Measurements from ENCODE around the gene SLX1A. TPM values are rescaled to one million over a fixed set of nuclear protein-coding genes. Genes with fewer than 3 reads are reported as not detected.

The SLX1A gene
- total and polyA plus RNA-seq, 9 of the 15 experiments (the other 6 are each of a cell fraction or from before 2014, with no cell fraction given), result 2.3 to 86.5 (median 11.6) TPM

DNA sequence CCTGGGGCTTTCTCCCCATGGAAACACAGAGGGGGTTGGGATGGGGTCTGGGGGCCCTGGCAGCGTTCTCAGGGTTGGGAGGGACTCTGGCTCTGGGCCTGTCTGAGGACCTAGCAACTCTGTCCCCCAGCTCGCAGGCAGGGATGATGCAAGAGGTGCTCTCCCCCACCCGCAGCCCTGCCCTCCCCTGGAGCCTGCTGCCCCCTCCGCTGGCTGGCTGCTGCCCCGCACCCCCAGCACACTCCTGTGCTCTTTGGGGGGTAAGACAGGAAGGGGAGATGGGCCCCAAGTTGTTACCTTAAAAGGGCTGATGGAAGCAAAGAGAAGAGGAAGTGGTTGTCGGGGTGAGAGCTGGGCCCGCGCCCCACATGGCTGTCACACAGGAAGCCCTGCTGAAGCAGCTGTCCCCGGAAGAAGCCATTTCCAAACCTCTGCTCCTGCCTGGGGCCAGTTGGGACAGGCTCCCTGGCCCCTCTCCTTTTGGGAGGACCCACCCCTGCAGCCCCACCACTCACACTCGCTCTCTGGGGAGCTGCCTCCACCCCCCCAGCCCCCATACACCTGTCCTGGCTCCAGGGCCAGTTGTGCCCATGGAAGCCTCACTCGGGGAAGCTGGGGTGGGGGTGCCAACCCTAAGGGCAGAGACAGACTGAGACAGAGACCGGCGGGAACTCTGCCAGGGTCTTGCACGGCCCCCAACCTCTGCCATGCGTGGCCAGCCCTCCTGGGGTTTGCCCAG, 7.8 kb upstream of the SLX1A start (continued):
- TF ChIP-seq BRCA1 (IDR thresholded peaks at IDR 0.05) (no peak), BRCA1 (CRISPR knock-in tag; IDR thresholded peaks at IDR 0.05) (no peak), NFRKB (IDR thresholded peaks at IDR 0.05; ENCODE audit: low read depth) (peak; percentile 60; the same call in 1 of the 2 replicates), L3MBTL2 (IDR thresholded peaks at IDR 0.05) (peak; percentile 73), ZNF41 (CRISPR knock-in tag; conservative IDR thresholded peaks at IDR 0.05) (no peak), HDAC3 (IDR thresholded peaks at IDR 0.05; ENCODE audit: borderline replicate concordance, partially characterized antibody) (no peak), KHSRP (IDR thresholded peaks at IDR 0.05) (no peak), ZNF507 (tag; conservative IDR thresholded peaks at IDR 0.05) (no peak), DMBX1 (CRISPR knock-in tag; IDR thresholded peaks at IDR 0.05; ENCODE audit: borderline replicate concordance) (0 out of 2 replicates have a peak, but pooled peaks have one; percentile 33), SRSF7 (optimal IDR thresholded peaks at IDR 0.05; ENCODE audit: low read depth, low read length) (no peak), DIDO1 (tag; IDR thresholded peaks at IDR 0.05; ENCODE audit: low read depth) (no peak), CHD1 (IDR thresholded peaks at IDR 0.05; ENCODE audit: low read length) (no peak), KLF6 (CRISPR knock-in tag; IDR thresholded peaks at IDR 0.05; ENCODE audit: borderline replicate concordance) (0 out of 2 replicates have a peak, but pooled peaks have one; percentile 23)
- TF ChIP-seq, protein P1, sequence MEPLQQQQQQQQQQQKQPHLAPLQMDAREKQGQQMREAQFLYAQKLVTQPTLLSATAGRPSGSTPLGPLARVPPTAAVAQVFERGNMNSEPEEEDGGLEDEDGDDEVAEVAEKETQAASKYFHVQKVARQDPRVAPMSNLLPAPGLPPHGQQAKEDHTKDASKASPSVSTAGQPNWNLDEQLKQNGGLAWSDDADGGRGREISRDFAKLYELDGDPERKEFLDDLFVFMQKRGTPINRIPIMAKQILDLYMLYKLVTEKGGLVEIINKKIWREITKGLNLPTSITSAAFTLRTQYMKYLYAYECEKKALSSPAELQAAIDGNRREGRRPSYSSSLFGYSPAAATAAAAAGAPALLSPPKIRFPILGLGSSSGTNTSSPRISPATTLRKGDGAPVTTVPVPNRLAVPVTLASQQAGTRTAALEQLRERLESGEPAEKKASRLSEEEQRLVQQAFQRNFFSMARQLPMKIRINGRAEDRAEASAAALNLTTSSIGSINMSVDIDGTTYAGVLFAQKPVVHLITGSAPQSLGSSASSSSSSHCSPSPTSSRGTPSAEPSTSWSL (CRISPR knock-in tag; IDR thresholded peaks at IDR 0.05; ENCODE audit: borderline replicate concordance), result no peak
- TF ChIP-seq, protein P2, sequence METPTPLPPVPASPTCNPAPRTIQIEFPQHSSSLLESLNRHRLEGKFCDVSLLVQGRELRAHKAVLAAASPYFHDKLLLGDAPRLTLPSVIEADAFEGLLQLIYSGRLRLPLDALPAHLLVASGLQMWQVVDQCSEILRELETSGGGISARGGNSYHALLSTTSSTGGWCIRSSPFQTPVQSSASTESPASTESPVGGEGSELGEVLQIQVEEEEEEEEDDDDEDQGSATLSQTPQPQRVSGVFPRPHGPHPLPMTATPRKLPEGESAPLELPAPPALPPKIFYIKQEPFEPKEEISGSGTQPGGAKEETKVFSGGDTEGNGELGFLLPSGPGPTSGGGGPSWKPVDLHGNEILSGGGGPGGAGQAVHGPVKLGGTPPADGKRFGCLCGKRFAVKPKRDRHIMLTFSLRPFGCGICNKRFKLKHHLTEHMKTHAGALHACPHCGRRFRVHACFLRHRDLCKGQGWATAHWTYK (CRISPR knock-in tag; IDR thresholded peaks at IDR 0.05), result peak; percentile 67; the same call in 1 of the 2 replicates
- TF ChIP-seq, protein P3, sequence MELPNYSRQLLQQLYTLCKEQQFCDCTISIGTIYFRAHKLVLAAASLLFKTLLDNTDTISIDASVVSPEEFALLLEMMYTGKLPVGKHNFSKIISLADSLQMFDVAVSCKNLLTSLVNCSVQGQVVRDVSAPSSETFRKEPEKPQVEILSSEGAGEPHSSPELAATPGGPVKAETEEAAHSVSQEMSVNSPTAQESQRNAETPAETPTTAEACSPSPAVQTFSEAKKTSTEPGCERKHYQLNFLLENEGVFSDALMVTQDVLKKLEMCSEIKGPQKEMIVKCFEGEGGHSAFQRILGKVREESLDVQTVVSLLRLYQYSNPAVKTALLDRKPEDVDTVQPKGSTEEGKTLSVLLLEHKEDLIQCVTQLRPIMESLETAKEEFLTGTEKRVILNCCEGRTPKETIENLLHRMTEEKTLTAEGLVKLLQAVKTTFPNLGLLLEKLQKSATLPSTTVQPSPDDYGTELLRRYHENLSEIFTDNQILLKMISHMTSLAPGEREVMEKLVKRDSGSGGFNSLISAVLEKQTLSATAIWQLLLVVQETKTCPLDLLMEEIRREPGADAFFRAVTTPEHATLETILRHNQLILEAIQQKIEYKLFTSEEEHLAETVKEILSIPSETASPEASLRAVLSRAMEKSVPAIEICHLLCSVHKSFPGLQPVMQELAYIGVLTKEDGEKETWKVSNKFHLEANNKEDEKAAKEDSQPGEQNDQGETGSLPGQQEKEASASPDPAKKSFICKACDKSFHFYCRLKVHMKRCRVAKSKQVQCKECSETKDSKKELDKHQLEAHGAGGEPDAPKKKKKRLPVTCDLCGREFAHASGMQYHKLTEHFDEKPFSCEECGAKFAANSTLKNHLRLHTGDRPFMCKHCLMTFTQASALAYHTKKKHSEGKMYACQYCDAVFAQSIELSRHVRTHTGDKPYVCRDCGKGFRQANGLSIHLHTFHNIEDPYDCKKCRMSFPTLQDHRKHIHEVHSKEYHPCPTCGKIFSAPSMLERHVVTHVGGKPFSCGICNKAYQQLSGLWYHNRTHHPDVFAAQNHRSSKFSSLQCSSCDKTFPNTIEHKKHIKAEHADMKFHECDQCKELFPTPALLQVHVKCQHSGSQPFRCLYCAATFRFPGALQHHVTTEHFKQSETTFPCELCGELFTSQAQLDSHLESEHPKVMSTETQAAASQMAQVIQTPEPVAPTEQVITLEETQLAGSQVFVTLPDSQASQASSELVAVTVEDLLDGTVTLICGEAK (IDR thresholded peaks at IDR 0.05), result 0 out of 2 replicates have a peak, but pooled peaks have one; percentile 19
- TF ChIP-seq, protein P3 (CRISPR knock-in tag; IDR thresholded peaks at IDR 0.05), result no peak; the same call in 1 of the 2 replicates

Measured in K562 (cell line).